ENCODE results near the gene KCNMA1.

- no peak for TF ChIP-seq CTCF (IDR thresholded peaks at IDR 0.05)
- no peak for TF ChIP-seq POLR2AphosphoS5 (IDR thresholded peaks at IDR 0.05)
Measured at GRCh38 chr10:77565590-77566023, 72.0 kb downstream of the KCNMA1 start.
